ENCODE results near the gene BTBD9. TPM values are rescaled to one million over a fixed set of nuclear protein-coding genes. Genes with fewer than 3 reads are reported as not detected.

Gene BTBD9
- total and polyA plus RNA-seq, 2 experiments from 2014 or later, result 13.0 to 17.0 TPM

- TF ChIP-seq CTCF (IDR thresholded peaks at IDR 0.05; ENCODE audit: poor library complexity) (no peak), EZH2phosphoT487 (IDR thresholded peaks at IDR 0.05; ENCODE audit: low read depth, severe bottlenecking, unreplicated experiment) (no peak), EZH2 (IDR thresholded peaks at IDR 0.05; ENCODE audit: borderline replicate concordance) (no peak)
- Histone ChIP-seq H3K9me2 (replicated peaks; ENCODE audit: insufficient read depth) (no peaks in the 10 kb centered on the region), H2AFZ (no peak overlapping the region), H3K4me2 (no peak overlapping the region), H3K36me3 (replicated peaks; ENCODE audit: insufficient read depth, low read depth) (no peaks in the 10 kb centered on the region), H3K9me3 (ENCODE audit: low read depth) (no peaks in the 10 kb centered on the region), H3K27me3 (no peaks in the 10 kb centered on the region), H4K20me1 (ENCODE audit: insufficient read depth, poor library complexity, severe bottlenecking) (no peaks in the 10 kb centered on the region), H3K4me1 (ENCODE audit: insufficient read depth) (peaks cover 12% of the 10 kb centered on the region), H3K79me2 (no peaks in the 10 kb centered on the region), H3K27ac (no peak overlapping the region), H3K4me3 (no peak overlapping the region)
- WGBS (ENCODE audit: low lambda C conversion rate, missing lambda C conversion rate), result 77% methylated on average over 5 of the region's 5 CpGs
- DNase-seq (ENCODE audit: low spot score), result no peak
Observed at GRCh38 chr6:38498805-38499445, 140.8 kb downstream of the BTBD9 start.

DNA sequence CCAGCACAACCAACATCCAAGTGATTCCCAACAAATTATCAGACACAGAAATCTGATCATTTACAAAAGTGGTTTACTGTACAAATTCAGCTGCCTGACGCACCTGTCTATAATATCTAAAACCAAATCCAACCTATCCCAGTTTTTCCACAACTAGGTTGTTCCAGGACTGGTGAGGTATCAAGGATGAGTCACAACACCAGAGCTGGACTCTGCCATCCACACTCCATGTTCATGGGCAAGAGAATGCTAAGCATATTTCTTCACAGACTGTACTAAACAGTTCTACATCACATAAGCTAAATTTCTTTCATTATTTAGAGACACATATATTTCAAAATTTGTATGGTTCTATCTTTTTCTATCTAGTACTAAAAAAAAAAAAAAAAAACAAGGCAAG is 141.6 kb downstream of the BTBD9 start:
- H3K4me2 ChIP-seq, result no peak overlapping the region
- H3K9me2 ChIP-seq (replicated peaks; ENCODE audit: insufficient read depth), result no peaks in the 10 kb centered on the region
- no peaks in the 10 kb centered on the region for H3K27me3 ChIP-seq
- H2AFZ ChIP-seq, result no peak overlapping the region
- H3K79me2 ChIP-seq, result no peaks in the 10 kb centered on the region
- WGBS (ENCODE audit: low lambda C conversion rate, missing lambda C conversion rate), result 100% methylated on average over 1 of the region's 1 CpG
- H3K36me3 ChIP-seq (replicated peaks; ENCODE audit: insufficient read depth, low read depth), result no peaks in the 10 kb centered on the region
- no peak for TF ChIP-seq EZH2phosphoT487 (IDR thresholded peaks at IDR 0.05; ENCODE audit: low read depth, severe bottlenecking, unreplicated experiment)
- TF ChIP-seq EZH2 (IDR thresholded peaks at IDR 0.05; ENCODE audit: borderline replicate concordance), result no peak
- no peak for TF ChIP-seq CTCF (IDR thresholded peaks at IDR 0.05; ENCODE audit: poor library complexity)
- H3K4me1 ChIP-seq (ENCODE audit: insufficient read depth), result peaks cover 5% of the 10 kb centered on the region
- no peaks in the 10 kb centered on the region for H4K20me1 ChIP-seq (ENCODE audit: insufficient read depth, poor library complexity, severe bottlenecking)
- no peaks in the 10 kb centered on the region for H3K9me3 ChIP-seq (ENCODE audit: low read depth)
- no peak for DNase-seq (ENCODE audit: low spot score)
- H3K4me3 ChIP-seq, result no peak overlapping the region
- H3K27ac ChIP-seq, result no peak overlapping the region

DNA sequence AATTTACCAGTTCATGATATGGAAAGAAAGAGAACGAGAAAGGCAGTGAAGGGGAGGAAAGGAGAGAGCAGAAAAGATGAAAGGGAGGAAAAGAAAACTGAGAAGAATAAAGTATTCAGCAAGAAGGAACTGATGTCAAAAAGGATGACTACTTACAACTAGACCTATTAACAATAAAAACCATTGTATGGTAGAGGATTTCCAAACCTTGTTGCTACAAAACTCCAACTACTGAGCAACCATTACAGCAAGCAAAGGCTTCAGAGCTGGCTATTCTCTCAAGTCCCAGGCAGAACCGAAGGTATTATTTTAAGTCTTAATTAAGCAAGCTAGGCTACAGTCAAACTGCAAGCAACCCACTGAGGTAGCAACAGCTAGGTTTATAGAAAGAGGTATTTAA is 142.2 kb downstream of the BTBD9 start:
- H3K27me3 ChIP-seq, result no peaks in the 10 kb centered on the region
- WGBS (ENCODE audit: low lambda C conversion rate, missing lambda C conversion rate), result 81% methylated on average over 2 of the region's 2 CpGs
- H3K79me2 ChIP-seq, result no peaks in the 10 kb centered on the region
- no peaks in the 10 kb centered on the region for H3K36me3 ChIP-seq (replicated peaks; ENCODE audit: insufficient read depth, low read depth)
- H3K27ac ChIP-seq, result no peak overlapping the region
- no peaks in the 10 kb centered on the region for H3K9me3 ChIP-seq (ENCODE audit: low read depth)
- no peak for TF ChIP-seq EZH2phosphoT487 (IDR thresholded peaks at IDR 0.05; ENCODE audit: low read depth, severe bottlenecking, unreplicated experiment)
- TF ChIP-seq CTCF (IDR thresholded peaks at IDR 0.05; ENCODE audit: poor library complexity), result no peak
- TF ChIP-seq EZH2 (IDR thresholded peaks at IDR 0.05; ENCODE audit: borderline replicate concordance), result no peak
- H3K4me1 ChIP-seq (ENCODE audit: insufficient read depth), result peaks cover 2% of the 10 kb centered on the region
- no peaks in the 10 kb centered on the region for H4K20me1 ChIP-seq (ENCODE audit: insufficient read depth, poor library complexity, severe bottlenecking)
- H2AFZ ChIP-seq, result no peak overlapping the region
- no peaks in the 10 kb centered on the region for H3K9me2 ChIP-seq (replicated peaks; ENCODE audit: insufficient read depth)
- DNase-seq (ENCODE audit: low spot score), result no peak
- H3K4me2 ChIP-seq, result no peak overlapping the region
- no peak overlapping the region for H3K4me3 ChIP-seq

All from hepatocyte (in vitro differentiated cells).